ENCODE data around the gene CDC42EP1.

The CDC42EP1 gene

GRCh38 chr22:37517826-37518450 is 42.3 kb upstream of the CDC42EP1 start:
- in situ Hi-C loops (cut with MboI; ENCODE audit: low sequenced_read_pairs, unreplicated experiment), result no loop called here
- TF ChIP-seq, protein P1, sequence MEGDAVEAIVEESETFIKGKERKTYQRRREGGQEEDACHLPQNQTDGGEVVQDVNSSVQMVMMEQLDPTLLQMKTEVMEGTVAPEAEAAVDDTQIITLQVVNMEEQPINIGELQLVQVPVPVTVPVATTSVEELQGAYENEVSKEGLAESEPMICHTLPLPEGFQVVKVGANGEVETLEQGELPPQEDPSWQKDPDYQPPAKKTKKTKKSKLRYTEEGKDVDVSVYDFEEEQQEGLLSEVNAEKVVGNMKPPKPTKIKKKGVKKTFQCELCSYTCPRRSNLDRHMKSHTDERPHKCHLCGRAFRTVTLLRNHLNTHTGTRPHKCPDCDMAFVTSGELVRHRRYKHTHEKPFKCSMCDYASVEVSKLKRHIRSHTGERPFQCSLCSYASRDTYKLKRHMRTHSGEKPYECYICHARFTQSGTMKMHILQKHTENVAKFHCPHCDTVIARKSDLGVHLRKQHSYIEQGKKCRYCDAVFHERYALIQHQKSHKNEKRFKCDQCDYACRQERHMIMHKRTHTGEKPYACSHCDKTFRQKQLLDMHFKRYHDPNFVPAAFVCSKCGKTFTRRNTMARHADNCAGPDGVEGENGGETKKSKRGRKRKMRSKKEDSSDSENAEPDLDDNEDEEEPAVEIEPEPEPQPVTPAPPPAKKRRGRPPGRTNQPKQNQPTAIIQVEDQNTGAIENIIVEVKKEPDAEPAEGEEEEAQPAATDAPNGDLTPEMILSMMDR (IDR thresholded peaks at IDR 0.05; ENCODE audit: borderline replicate concordance, control extremely low read depth, extremely low read depth, insufficient read depth, missing control alignments), result no peak
- no peak for DNase-seq (ENCODE audit: low spot score)

- TF ChIP-seq, protein P1 (IDR thresholded peaks at IDR 0.05; ENCODE audit: borderline replicate concordance, control extremely low read depth, extremely low read depth, insufficient read depth, missing control alignments), result no peak
- no peak for DNase-seq (ENCODE audit: low spot score)
- in situ Hi-C loops (cut with MboI; ENCODE audit: low sequenced_read_pairs, unreplicated experiment), result no loop called here
Observed at GRCh38 chr22:37518509-37519267, 41.6 kb upstream of the CDC42EP1 start.

DNA sequence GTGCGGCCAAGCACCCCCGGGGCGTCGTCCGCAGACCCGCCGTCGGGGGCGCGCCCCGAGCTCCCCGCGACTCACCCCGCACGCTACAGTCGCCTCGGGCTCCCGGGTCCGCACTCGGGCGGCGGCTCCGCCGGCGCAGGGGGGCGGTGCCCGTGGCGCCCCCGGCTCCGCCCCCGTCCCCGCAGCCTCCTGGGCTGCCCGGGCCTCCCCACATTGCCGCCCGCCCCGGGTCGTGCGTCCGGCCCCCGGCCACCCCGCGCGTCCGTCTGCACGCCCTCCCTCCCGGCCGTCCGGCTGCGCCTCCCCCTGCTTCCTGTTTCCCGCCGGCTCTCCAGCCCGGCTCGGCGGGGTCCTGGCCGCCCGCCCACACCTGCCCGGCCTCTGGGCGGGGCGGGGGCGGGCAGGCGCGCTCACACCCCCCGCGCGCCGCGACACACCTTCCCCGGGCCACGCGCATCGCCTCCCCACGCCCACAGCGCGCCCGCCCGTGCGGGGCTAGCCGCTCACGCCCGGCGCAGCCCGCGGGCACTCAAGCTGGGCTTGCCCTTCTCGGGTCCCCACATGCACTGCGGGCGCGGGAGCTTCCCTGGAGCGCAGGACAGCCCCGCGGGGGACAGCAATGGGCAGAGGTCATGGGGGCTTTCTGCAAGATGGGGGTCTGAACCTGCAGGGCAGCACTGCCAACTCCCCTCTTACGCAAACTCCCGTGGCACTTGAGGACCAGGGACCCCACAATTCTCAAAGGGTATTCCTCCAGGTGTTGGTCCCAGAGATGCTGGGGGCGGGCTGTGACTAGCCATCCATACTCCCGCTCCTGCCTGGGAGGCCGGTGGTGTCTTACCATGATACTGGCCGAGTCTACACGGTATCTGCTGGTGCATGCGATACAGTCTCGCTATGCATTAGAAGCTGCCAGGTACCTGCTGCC is 40.7 kb upstream of the CDC42EP1 start, which contains the start of gene CARD10:
Gene CARD10, minus strand, starts transcription at position 148 of the 928 bp plus-strand sequence. CDS start 215 bp downstream, outside the sequence.
- TF ChIP-seq, protein P1 (IDR thresholded peaks at IDR 0.05; ENCODE audit: borderline replicate concordance, control extremely low read depth, extremely low read depth, insufficient read depth, missing control alignments), result no peak
- in situ Hi-C loops (cut with MboI; ENCODE audit: low sequenced_read_pairs, unreplicated experiment), result no loop called here
- DNase-seq (ENCODE audit: low spot score), result no peak

- in situ Hi-C loops (cut with MboI; ENCODE audit: low sequenced_read_pairs, unreplicated experiment), result no loop called here
- DNase-seq (ENCODE audit: low spot score), result no peak
- TF ChIP-seq, protein P1 (IDR thresholded peaks at IDR 0.05; ENCODE audit: borderline replicate concordance, control extremely low read depth, extremely low read depth, insufficient read depth, missing control alignments), result no peak
Observed at GRCh38 chr22:37520776-37521191, 39.5 kb upstream of the CDC42EP1 start.

GRCh38 chr22:37521236-37521739 is 39.0 kb upstream of the CDC42EP1 start:
- TF ChIP-seq, protein P1 (IDR thresholded peaks at IDR 0.05; ENCODE audit: borderline replicate concordance, control extremely low read depth, extremely low read depth, insufficient read depth, missing control alignments), result no peak
- in situ Hi-C loops (cut with MboI; ENCODE audit: low sequenced_read_pairs, unreplicated experiment), result no loop called here
- DNase-seq (ENCODE audit: low spot score), result no peak

GRCh38 chr22:37522482-37522881 is 37.8 kb upstream of the CDC42EP1 start:
- no peak for DNase-seq (ENCODE audit: low spot score)
- in situ Hi-C loops (cut with MboI; ENCODE audit: low sequenced_read_pairs, unreplicated experiment), result no loop called here
- TF ChIP-seq, protein P1 (IDR thresholded peaks at IDR 0.05; ENCODE audit: borderline replicate concordance, control extremely low read depth, extremely low read depth, insufficient read depth, missing control alignments), result no peak

Measured in GM13976 (cell line).